HG02763 (cell line): ENCODE measurements around the gene ATP2B2.

ENCODE experiments used
- ATAC-seq: cut with Tn5 transposase; IDR thresholded peaks from one replicate; pipeline ENCODE4 v1.9.1; 2021; ENCODE audit warnings: mild to moderate bottlenecking, moderate library complexity; ENCODE audit not compliant: unreplicated experiment

The ATP2B2 gene

GRCh38 chr3:10368512-10368911 lies 136.9 kb downstream of the ATP2B2 start:
- no peak for ATAC-seq

GRCh38 chr3:10367506-10367905 lies 137.9 kb downstream of the ATP2B2 start:
- ATAC-seq, result no peak

- no peak for ATAC-seq
These were observed 138.7 kb downstream of the ATP2B2 start for GRCh38 chr3:10366651-10367101.

- ATAC-seq, result no peak
These were observed 139.6 kb downstream of the ATP2B2 start for GRCh38 chr3:10365791-10366190.

GRCh38 chr3:10365316-10365715 lies 140.1 kb downstream of the ATP2B2 start:
- ATAC-seq, result no peak

GRCh38 chr3:10364806-10365205 lies 140.6 kb downstream of the ATP2B2 start:
- no peak for ATAC-seq

- ATAC-seq, result no peak
These were observed 141.5 kb downstream of the ATP2B2 start for GRCh38 chr3:10363935-10364334.

- ATAC-seq, result no peak
These were observed 144.0 kb downstream of the ATP2B2 start for GRCh38 chr3:10361375-10361774.

- ATAC-seq, result no peak
These were observed 144.9 kb downstream of the ATP2B2 start for GRCh38 chr3:10360478-10360877.

GRCh38 chr3:10359761-10360161 lies 145.6 kb downstream of the ATP2B2 start:
- ATAC-seq, result no peak

GRCh38 chr3:10358309-10358980 lies 146.9 kb downstream of the ATP2B2 start:
- no peak for ATAC-seq

- ATAC-seq, result no peak
These were observed 147.6 kb downstream of the ATP2B2 start for GRCh38 chr3:10357592-10358308.

GRCh38 chr3:10357095-10357494 lies 148.3 kb downstream of the ATP2B2 start:
- no peak for ATAC-seq

- ATAC-seq, result no peak
These were observed 148.9 kb downstream of the ATP2B2 start for GRCh38 chr3:10356461-10356981.

GRCh38 chr3:10354361-10355015 lies 150.9 kb downstream of the ATP2B2 start:
- no peak for ATAC-seq

GRCh38 chr3:10353661-10354360 lies 151.6 kb downstream of the ATP2B2 start:
- ATAC-seq, result no peak

- no peak for ATAC-seq
These were observed 152.2 kb downstream of the ATP2B2 start for GRCh38 chr3:10353160-10353559.

GRCh38 chr3:10352146-10352911 lies 153.1 kb downstream of the ATP2B2 start:
- ATAC-seq, result no peak

GRCh38 chr3:10351013-10351735 lies 154.2 kb downstream of the ATP2B2 start:
- ATAC-seq, result no peak
